H1 (cell line): ENCODE results near the gene PPP2R2B. TPM values are rescaled to one million over a fixed set of nuclear protein-coding genes. Genes with fewer than 3 reads are reported as not detected.

Experiments
- CTCF ChIA-PET: fragments of 300-600 bp; sonication (Branson Sonifier 250); formaldehyde crosslinking; loops from one replicate; lab custom pipeline; 2021; ENCODE audit not compliant: partially characterized antibody; lab: Charles Lee
- POLR2A ChIA-PET: fragments of 300-600 bp; sonication (Branson Sonifier 250); formaldehyde crosslinking; loops from one replicate; lab custom pipeline; 2021; ENCODE audit warnings: inconsistent platforms; ENCODE audit not compliant: partially characterized antibody; lab: Charles Lee
- DNase-seq, 2 experiments: peaks; one replicate each; pipeline versions ENCODE4 v3.0.0 to v3.0.0-alpha.2; 2010 to 2022; ENCODE audit warnings: low spot score in 2 of 2, low read depth in 1 of 2, mixed read lengths in 1 of 2
- FAIRE-seq: peaks from 2 replicates; lab custom pipeline; 2011; peaks lifted over from hg19 to GRCh38; lab: Jason Lieb, UNC
- H2AFZ ChIP-seq: 2 replicates; pipeline ENCODE4 v1.8.1; 2012; ENCODE audit warnings: low read length, inconsistent platforms
- H2AK5ac ChIP-seq: 2 replicates; pipeline ENCODE4 v1.6.1; 2013; ENCODE audit warnings: low read depth, low read length
- H2BK120ac ChIP-seq: replicated peaks from 2 replicates; pipeline ENCODE3; 2013; ENCODE audit warnings: low read depth, low read length, inconsistent platforms
- H2BK12ac ChIP-seq: 2 replicates; pipeline ENCODE4 v1.6.1; 2013; ENCODE audit warnings: low read depth, low read length
- H2BK15ac ChIP-seq: 2 replicates; pipeline ENCODE4 v1.6.1; 2013; ENCODE audit warnings: low read length
- H2BK20ac ChIP-seq: 2 replicates; pipeline ENCODE4 v1.6.1; 2013; ENCODE audit warnings: low read length
- H2BK5ac ChIP-seq: 2 replicates; pipeline ENCODE4 v1.6.1; 2013; ENCODE audit warnings: low read depth, low read length
- H3K14ac ChIP-seq: 2 replicates; pipeline ENCODE4 v1.6.1; 2013; ENCODE audit warnings: inconsistent platforms; ENCODE audit not compliant: insufficient read length
- H3K18ac ChIP-seq: 2 replicates; pipeline ENCODE4 v1.6.1; 2013; ENCODE audit warnings: low read length; ENCODE audit errors: extremely low read depth
- H3K23ac ChIP-seq: 2 replicates; pipeline ENCODE4 v1.6.1; 2013; ENCODE audit warnings: inconsistent platforms; ENCODE audit not compliant: insufficient read length
- H3K23me2 ChIP-seq: 2 replicates; pipeline ENCODE4 v1.6.1; 2013; ENCODE audit warnings: low read depth, low read length
- H3K27ac ChIP-seq: 2 replicates; pipeline ENCODE4 v1.6.1; 2011; ENCODE audit warnings: low read depth, low read length, inconsistent platforms
- H3K27me3 ChIP-seq, 4 experiments: replicated peaks in 1 of 4; 1 replicate in 1 of 4; 2 replicates in 3 of 4; pipeline versions ENCODE4 v1.6.1 to v1.8.1; 2011 to 2013; ENCODE audit warnings: low read length in 3 of 4, mild to moderate bottlenecking in 3 of 4, inconsistent platforms in 2 of 4, mixed read lengths in 2 of 4, moderate library complexity in 1 of 4; ENCODE audit not compliant: control insufficient read depth in 3 of 4, insufficient read depth in 3 of 4; ENCODE audit errors: extremely low read depth in 1 of 4
- H3K36me3 ChIP-seq, 4 experiments: 2 replicates each; pipeline versions ENCODE4 v1.6.1 to v1.8.1; 2011 to 2013; ENCODE audit warnings: mild to moderate bottlenecking in 4 of 4, low read length in 3 of 4, moderate library complexity in 2 of 4, control low read depth in 1 of 4, inconsistent platforms in 1 of 4; ENCODE audit not compliant: insufficient read depth in 4 of 4, control insufficient read depth in 2 of 4
- H3K4ac ChIP-seq: replicated peaks from 2 replicates; pipeline ENCODE3; 2013; ENCODE audit warnings: low read length, low read depth, mixed read lengths, inconsistent platforms; ENCODE audit not compliant: insufficient read length
- H3K4me1 ChIP-seq, 4 experiments: replicated peaks in 1 of 4; 1 replicate in 1 of 4; 2 replicates in 3 of 4; pipeline versions ENCODE4 v1.6.1 to v1.8.1; 2011 to 2013; ENCODE audit warnings: low read length in 3 of 4, inconsistent platforms in 2 of 4, mixed read lengths in 1 of 4; ENCODE audit not compliant: insufficient read depth in 4 of 4, control insufficient read depth in 3 of 4
- H3K4me2 ChIP-seq, 2 experiments: 2 replicates each; pipeline versions ENCODE4 v1.6.1 to v1.8.1; 2011 to 2013; ENCODE audit warnings: low read depth in 2 of 2, low read length in 2 of 2, control low read depth in 1 of 2, inconsistent platforms in 1 of 2, mild to moderate bottlenecking in 1 of 2; ENCODE audit not compliant: insufficient read depth in 1 of 2
- H3K4me3 ChIP-seq, 4 experiments: fragments of 200-600, 300-600 bp in 1 of 4; sonication (generic), shearing (Covaris generic), sonication (Bioruptor Twin) in 1 of 4; 2 replicates each; pipeline versions ENCODE4 v1.5.1 to v1.8.1; 2011 to 2016; ENCODE audit warnings: low read length in 4 of 4, low read depth in 3 of 4, control low read depth in 2 of 4, inconsistent platforms in 2 of 4, mild to moderate bottlenecking in 2 of 4, mixed read lengths in 1 of 4, moderate library complexity in 1 of 4; ENCODE audit not compliant: insufficient read depth in 2 of 4; ENCODE audit errors: extremely low read depth in 1 of 4
- H3K56ac ChIP-seq: replicated peaks from 2 replicates; pipeline ENCODE3; 2013; ENCODE audit warnings: low read depth, mild to moderate bottlenecking, mixed read lengths, low read length, inconsistent platforms; ENCODE audit not compliant: insufficient read length
- H3K79me1 ChIP-seq: 2 replicates; pipeline ENCODE4 v1.6.1; 2013; ENCODE audit warnings: low read depth, low read length, control low read depth
- H3K79me2 ChIP-seq, 2 experiments: 2 replicates each; pipeline versions ENCODE4 v1.6.1 to v1.8.1; 2012 to 2013; ENCODE audit warnings: low read length in 2 of 2, mild to moderate bottlenecking in 2 of 2, inconsistent platforms in 1 of 2; ENCODE audit not compliant: insufficient read depth in 2 of 2, control insufficient read depth in 1 of 2
- H3K9ac ChIP-seq, 4 experiments: replicated peaks in 1 of 4; 1 replicate in 1 of 4; 2 replicates in 3 of 4; pipeline versions ENCODE4 v1.6.1 to v1.8.1; 2011 to 2013; ENCODE audit warnings: low read depth in 3 of 4, low read length in 3 of 4, control low read depth in 2 of 4, mild to moderate bottlenecking in 2 of 4, moderate library complexity in 2 of 4, inconsistent platforms in 1 of 4; ENCODE audit errors: extremely low read depth in 1 of 4
- H3K9me3 ChIP-seq, 2 experiments: 2 replicates each; pipeline versions ENCODE4 v1.6.1 to v1.8.1; 2012 to 2013; ENCODE audit warnings: mild to moderate bottlenecking in 2 of 2, moderate library complexity in 2 of 2, control low read depth in 1 of 2, inconsistent platforms in 1 of 2, low read depth in 1 of 2, low read length in 1 of 2, mixed read lengths in 1 of 2; ENCODE audit not compliant: insufficient read depth in 2 of 2
- H4K20me1 ChIP-seq, 2 experiments: replicated peaks in 1 of 2; 2 replicates each; pipeline versions ENCODE3 to v1.8.1; 2011 to 2013; ENCODE audit warnings: inconsistent platforms in 2 of 2, low read length in 2 of 2, mild to moderate bottlenecking in 1 of 2; ENCODE audit not compliant: insufficient read depth in 2 of 2, control insufficient read depth in 1 of 2
- H4K5ac ChIP-seq: 2 replicates; pipeline ENCODE4 v1.6.1; 2013; ENCODE audit warnings: low read length, low read depth, mixed read lengths, inconsistent platforms; ENCODE audit not compliant: insufficient read length
- H4K8ac ChIP-seq: 2 replicates; pipeline ENCODE4 v1.8.0; 2013; ENCODE audit warnings: mild to moderate bottlenecking, moderate library complexity, low read length, inconsistent platforms; ENCODE audit not compliant: insufficient read depth; ENCODE audit errors: extremely low read depth
- H4K91ac ChIP-seq: replicated peaks from 2 replicates; pipeline ENCODE3; 2013; ENCODE audit warnings: low read length, mixed read lengths, inconsistent platforms; ENCODE audit not compliant: insufficient read length
- ASH2L ChIP-seq: fragments of 200-600, 300-600 bp; sonication (generic); IDR thresholded peaks from one replicate; pipeline ENCODE4 v1.7.1; 2017; ENCODE audit warnings: low read length
- CBX5 ChIP-seq: fragments of 300-800, 300-1000 bp; sonication (generic); IDR thresholded peaks from 2 replicates; pipeline ENCODE4 v1.7.1; 2016; ENCODE audit warnings: antibody characterized with exemption, low read length, low read depth
- CEBPB ChIP-seq: IDR thresholded peaks from 2 replicates; pipeline ENCODE4 v1.6.1; 2012; ENCODE audit warnings: low read depth, low read length
- CHD2 ChIP-seq: IDR thresholded peaks from 2 replicates; pipeline ENCODE4 v1.6.1; 2012; ENCODE audit warnings: low read length, improper control_type of control experiment
- EGR1 ChIP-seq: IDR thresholded peaks from 2 replicates; pipeline ENCODE4 v1.6.1; 2011; ENCODE audit warnings: low read depth, low read length, borderline replicate concordance
- EZH2 ChIP-seq: fragments of 200-600 bp; sonication (generic); IDR thresholded peaks from 2 replicates; pipeline ENCODE4 v1.7.1; 2012; ENCODE audit warnings: low read depth, mild to moderate bottlenecking, moderate library complexity, low read length, inconsistent platforms; ENCODE audit not compliant: severe bottlenecking
- GABPA ChIP-seq: IDR thresholded peaks from 2 replicates; pipeline ENCODE4 v1.6.1; 2011; ENCODE audit warnings: mild to moderate bottlenecking, low read length, moderate library complexity, borderline replicate concordance; ENCODE audit not compliant: insufficient read depth
- KDM5A ChIP-seq: fragments of 200-600 bp; IDR thresholded peaks from 2 replicates; pipeline ENCODE4 v1.7.1; 2012; ENCODE audit warnings: mild to moderate bottlenecking, low read length, inconsistent platforms, mixed read lengths
- NRF1 ChIP-seq: IDR thresholded peaks from 2 replicates; pipeline ENCODE4 v1.6.1; 2011; ENCODE audit warnings: mild to moderate bottlenecking, low read depth, low read length, improper control_type of control experiment
- RFX5 ChIP-seq: IDR thresholded peaks from 2 replicates; pipeline ENCODE4 v1.6.1; 2011; ENCODE audit warnings: low read depth, low read length, improper control_type of control experiment, borderline replicate concordance
- RXRA ChIP-seq: IDR thresholded peaks from 2 replicates; pipeline ENCODE4 v1.6.1; 2011; ENCODE audit warnings: low read depth, mild to moderate bottlenecking, low read length, moderate library complexity; ENCODE audit not compliant: insufficient read depth
- SIRT6 ChIP-seq: IDR thresholded peaks from one replicate; pipeline ENCODE4 v1.7.1; 2012; ENCODE audit warnings: low read length, inconsistent platforms
- TAF7 ChIP-seq: optimal IDR thresholded peaks from 2 replicates; pipeline ENCODE3; 2011; ENCODE audit warnings: low read depth, mild to moderate bottlenecking, inconsistent platforms, low read length, moderate library complexity, borderline replicate concordance
- USF2 ChIP-seq: IDR thresholded peaks from 2 replicates; pipeline ENCODE4 v1.6.1; 2011; ENCODE audit warnings: low read length, improper control_type of control experiment
- YY1 ChIP-seq: IDR thresholded peaks from 2 replicates; pipeline ENCODE4 v1.6.1; 2011; ENCODE audit warnings: low read depth, mild to moderate bottlenecking, low read length
- WGBS, 2 experiments: shearing (Covaris generic) in 1 of 2; methylation state at CpG; one replicate each; pipeline versions ENCODE4 v1.1.6 to v1.1.7; 2013 to 2015; ENCODE audit warnings: low lambda C conversion rate in 2 of 2, mixed read lengths in 2 of 2, inconsistent platforms in 1 of 2, low coverage in 1 of 2, missing lambda C conversion rate in 1 of 2; ENCODE audit not compliant: insufficient replicate concordance in 2 of 2, insufficient coverage in 1 of 2, insufficient read length in 1 of 2; ENCODE audit errors: extremely low coverage in 1 of 2, missing lambda C conversion rate in 1 of 2; 5-methylcytosine and 5-hydroxymethylcytosine counted together
- polyA plus RNA-seq, 7 experiments: library from polyadenylated mRNA; depleted of rRNA in 3 of 7; stranded (reverse) in 5 of 7; unstranded in 2 of 7; fragments of >200 nt in 5 of 7; fragments of 200-250 nt in 2 of 7; gene quantifications; 1 replicate in 5 of 7; 2 replicates in 1 of 7; 4 replicates in 1 of 7; pipeline versions ENCODE4 v1.2.1 to v1.2.3, GENCODE V29; 2011 to 2013; ENCODE audit warnings: missing spikeins in 2 of 7, mixed read lengths in 2 of 7
- total RNA-seq: library from RNA; stranded (reverse); fragmentation: NEBNext Ultra II Directional; extraction: Animal tissue kit (Norgen Biotek cat#: 25700); gene quantifications from 2 replicates; pipeline ENCODE4 v1.2.1, GENCODE V29; 2021

The PPP2R2B gene
- total and polyA plus RNA-seq, 2 of the 8 experiments (the other 6 are each of a cell fraction or from before 2014, with no cell fraction given) = 21.1 to 37.1 TPM

DNA sequence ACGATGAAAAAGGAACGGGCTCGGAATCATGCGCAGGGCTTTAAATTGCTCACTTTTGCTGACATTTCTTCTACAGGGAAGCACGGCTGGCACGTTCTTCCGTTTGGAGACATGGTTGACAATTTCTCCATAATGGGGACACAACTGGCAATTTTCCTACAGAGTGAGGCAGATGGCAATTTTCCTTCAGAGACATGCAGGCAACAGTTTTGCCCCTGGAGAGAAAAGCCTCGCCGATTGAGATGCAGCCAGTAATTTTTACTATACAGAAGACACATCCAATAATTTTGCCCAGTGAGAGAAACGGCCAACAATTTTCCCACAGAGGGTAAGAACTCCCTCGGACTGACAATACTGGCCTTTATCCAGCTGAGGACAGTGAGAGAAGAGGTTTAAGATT is 271.7 kb downstream of the PPP2R2B start:
- Histone ChIP-seq H3K9me3 (no peaks in the 10 kb centered on the region), H3K27me3 (no peaks in the 10 kb centered on the region), H3K56ac (no peak overlapping the region), H4K8ac (no peak overlapping the region), H3K9ac (no peak overlapping the region), H3K4me3 (no peak overlapping the region), H4K20me1 (no peaks in the 10 kb centered on the region), H3K4ac (no peak overlapping the region), H3K79me1 (no peaks in the 10 kb centered on the region), H3K36me3 (no peaks in the 10 kb centered on the region), H3K79me2 (no peaks in the 10 kb centered on the region), H3K23ac (no peak overlapping the region), H2AK5ac (no peak overlapping the region), H2BK12ac (no peak overlapping the region), H4K91ac (no peak overlapping the region), H2BK15ac (no peak overlapping the region), H2BK120ac (no peak overlapping the region), H3K27ac (no peak overlapping the region), H2BK5ac (no peak overlapping the region), H4K5ac (no peak overlapping the region), H3K23me2 (no peaks in the 10 kb centered on the region), H2BK20ac (no peak overlapping the region), H3K4me1 (no peaks in the 10 kb centered on the region), H3K18ac (no peak overlapping the region), H3K4me2 (no peak overlapping the region), H2AFZ (no peak overlapping the region), H3K14ac (no peak overlapping the region)
- DNase-seq = no peak
- ChIA-PET CTCF (interaction anchor here (1.0 to 3.7 kb wide), 3 partner anchors 11 to 837 kb away, joined by 3 to 22 read pairs (median 3); no protein-coding TSS in a partner anchor), POLR2A (no interaction called here)
- WGBS, 2 experiments = 83% methylated on average over 11 of the region's 11 CpGs; no CpG with 5 or more reads in 1 of the 2 experiments
- FAIRE-seq = no peak
- TF ChIP-seq EGR1 (no peak), EZH2 (no peak), SIRT6 (no peak), YY1 (no peak), CEBPB (no peak), CBX5 (no peak), NRF1 (no peak), CHD2 (no peak), ASH2L (no peak), RFX5 (no peak), KDM5A (no peak), GABPA (no peak), RXRA (no peak), TAF7 (no peak), USF2 (no peak)
